ENCODE results near the gene DBN1.

- TF ChIP-seq TBL1XR1 (IDR thresholded peaks at IDR 0.05; ENCODE audit: low read length in 2 of 2) (peak; percentile 30 to 70; a peak in 2 of 4 replicates), ZNF707 (CRISPR knock-in tag; conservative IDR thresholded peaks at IDR 0.05) (no peak), RAD21 (CRISPR knock-in tag; conservative IDR thresholded peaks at IDR 0.05 in 1 of 2, IDR thresholded peaks at IDR 0.05 in 1 of 2) (peak; percentile 75 to 93), POLR2A (conservative IDR thresholded peaks at IDR 0.05) (no peak)
These were observed 18.1 kb upstream of the DBN1 start for GRCh38 chr5:177491429-177491945.

Data from K562 (cell line).